SH-SY5Y (cell line): ENCODE measurements around the gene CHD6.

Source experiments
- GATA2 ChIP-seq: IDR thresholded peaks from 2 replicates; pipeline ENCODE4 v1.6.1; 2011; ENCODE audit warnings: mild to moderate bottlenecking, low read depth, low read length
- GATA3 ChIP-seq: IDR thresholded peaks from 2 replicates; pipeline ENCODE4 v1.6.1; 2011; ENCODE audit warnings: low read depth, mild to moderate bottlenecking, low read length, moderate library complexity

- TF ChIP-seq GATA2 (no peak), GATA3 (no peak)
Observed at GRCh38 chr20:41540459-41540858, 77.7 kb downstream of the CHD6 start.
